Fibroblast of lung (primary cell): ENCODE data around the gene USP5. TPM values are rescaled to one million over a fixed set of nuclear protein-coding genes. Genes with fewer than 3 reads are reported as not detected.

Experiments
- DNase-seq, 2 donors: peaks; one replicate each; pipeline versions ENCODE4 v3.0.0 to v3.0.0-alpha.2; 2010; ENCODE audit warnings: low read depth in 2 of 2
- H2AFZ ChIP-seq: 2 replicates; pipeline ENCODE4 v1.5.1; 2012; ENCODE audit warnings: low read length, control low read depth, inconsistent platforms
- H3K27ac ChIP-seq: 2 replicates; pipeline ENCODE4 v1.5.1; 2011; ENCODE audit warnings: low read length, control low read depth; ENCODE audit not compliant: insufficient read depth
- H3K27me3 ChIP-seq: 2 replicates; pipeline ENCODE4 v1.5.1; 2011; ENCODE audit warnings: mild to moderate bottlenecking, low read length; ENCODE audit not compliant: control insufficient read depth, insufficient read depth
- H3K36me3 ChIP-seq: 2 replicates; pipeline ENCODE4 v1.5.1; 2011; ENCODE audit warnings: low read length; ENCODE audit not compliant: control insufficient read depth, insufficient read depth
- H3K4me1 ChIP-seq: 2 replicates; pipeline ENCODE4 v1.5.1; 2011; ENCODE audit warnings: low read length; ENCODE audit not compliant: control insufficient read depth, insufficient read depth; ENCODE audit errors: extremely low read depth
- H3K4me2 ChIP-seq: 2 replicates; pipeline ENCODE4 v1.5.1; 2011; ENCODE audit warnings: low read length, control low read depth; ENCODE audit not compliant: insufficient read depth; ENCODE audit errors: extremely low read depth
- H3K4me3 ChIP-seq, 4 experiments: fragments of 200-600 bp in 1 of 4; sonication (generic) in 1 of 4; replicated peaks in 1 of 4; 2 replicates each; pipeline ENCODE4 v1.5.1; 2011 to 2016; ENCODE audit warnings: low read length in 4 of 4, low read depth in 3 of 4, mild to moderate bottlenecking in 3 of 4, control low read depth in 2 of 4, inconsistent platforms in 1 of 4, mixed read lengths in 1 of 4; ENCODE audit not compliant: insufficient read depth in 1 of 4; ENCODE audit errors: control extremely low read depth in 1 of 4
- H3K79me2 ChIP-seq: 2 replicates; pipeline ENCODE4 v1.5.1; 2012; ENCODE audit warnings: mild to moderate bottlenecking, low read length, inconsistent platforms; ENCODE audit not compliant: control insufficient read depth, insufficient read depth
- H3K9ac ChIP-seq: 2 replicates; pipeline ENCODE4 v1.5.1; 2011; ENCODE audit warnings: mild to moderate bottlenecking, low read length, control low read depth; ENCODE audit not compliant: insufficient read depth
- H3K9me3 ChIP-seq: 2 replicates; pipeline ENCODE4 v1.5.1; 2012; ENCODE audit warnings: low read depth, low read length; ENCODE audit not compliant: control insufficient read depth, insufficient read depth
- H4K20me1 ChIP-seq: 2 replicates; pipeline ENCODE4 v1.5.1; 2011; ENCODE audit warnings: low read length; ENCODE audit not compliant: control insufficient read depth, insufficient read depth; ENCODE audit errors: extremely low read depth
- CTCF ChIP-seq, 2 donors: IDR thresholded peaks in 1 of 2; conservative IDR thresholded peaks in 1 of 2; 1 replicate in 1 of 2; 2 replicates in 1 of 2; pipeline ENCODE4 v1.5.1; 2011 to 2012; ENCODE audit warnings: low read length in 2 of 2, control low read depth in 1 of 2, inconsistent platforms in 1 of 2, low read depth in 1 of 2, mild to moderate bottlenecking in 1 of 2
- EZH2 ChIP-seq: IDR thresholded peaks from 2 replicates; pipeline ENCODE4 v1.5.1; 2012; ENCODE audit warnings: low read length, control low read depth, mild to moderate bottlenecking; ENCODE audit errors: missing control alignments
- polyA plus RNA-seq, 2 donors: library from polyadenylated mRNA; depleted of rRNA in 1 of 2; stranded (reverse) in 1 of 2; unstranded in 1 of 2; fragments of >200 nt; gene quantifications; 2 replicates each; pipeline ENCODE4 v1.2.1, GENCODE V29; 2011 to 2012; ENCODE audit warnings: missing spikeins in 1 of 2
- total RNA-seq: library from RNA; depleted of rRNA; stranded (reverse); fragments of >200 nt; gene quantifications from 2 replicates; pipeline ENCODE4 v1.2.1, GENCODE V29; 2014

The USP5 gene
- total and polyA plus RNA-seq, 2 donors (not counting 1 experiment from before 2014, with no cell fraction given) = 42.2 to 69.9 TPM

GRCh38 chr12:6818645-6819044, 33.3 kb upstream of the USP5 start:
- Histone ChIP-seq H3K4me1 (peaks cover 10% of the 10 kb centered on the region), H3K4me2 (no peak overlapping the region), H3K27me3 (peaks cover 2% of the 10 kb centered on the region), H4K20me1 (no peaks in the 10 kb centered on the region), H3K9me3 (no peaks in the 10 kb centered on the region), H3K4me3 (no peak overlapping the region), H3K79me2 (no peaks in the 10 kb centered on the region), H3K27ac (no peak overlapping the region), H2AFZ (no peak overlapping the region), H3K36me3 (peaks cover 4% of the 10 kb centered on the region), H3K9ac (no peak overlapping the region)
- DNase-seq = no peak
- TF ChIP-seq EZH2 (no peak), CTCF (conservative IDR thresholded peaks at IDR 0.05 in 1 of 2, IDR thresholded peaks at IDR 0.05 in 1 of 2; ENCODE audit: low read depth in 1 of 2, low read length in 2 of 2) (no peak)

GRCh38 chr12:6819106-6820030, 32.6 kb upstream of the USP5 start:
- H3K4me2 ChIP-seq = no peak overlapping the region
- TF ChIP-seq EZH2 (no peak), CTCF (conservative IDR thresholded peaks at IDR 0.05 in 1 of 2, IDR thresholded peaks at IDR 0.05 in 1 of 2; ENCODE audit: low read depth in 1 of 2, low read length in 2 of 2) (no peak)
- H3K4me1 ChIP-seq = peaks cover 10% of the 10 kb centered on the region
- H3K9me3 ChIP-seq = no peaks in the 10 kb centered on the region
- H3K79me2 ChIP-seq = no peaks in the 10 kb centered on the region
- H3K36me3 ChIP-seq = peaks cover 7% of the 10 kb centered on the region
- no peak overlapping the region for H3K4me3 ChIP-seq
- no peaks in the 10 kb centered on the region for H4K20me1 ChIP-seq
- peaks cover 2% of the 10 kb centered on the region for H3K27me3 ChIP-seq
- no peak overlapping the region for H2AFZ ChIP-seq
- no peak overlapping the region for H3K9ac ChIP-seq
- no peak for DNase-seq
- H3K27ac ChIP-seq = no peak overlapping the region

DNA sequence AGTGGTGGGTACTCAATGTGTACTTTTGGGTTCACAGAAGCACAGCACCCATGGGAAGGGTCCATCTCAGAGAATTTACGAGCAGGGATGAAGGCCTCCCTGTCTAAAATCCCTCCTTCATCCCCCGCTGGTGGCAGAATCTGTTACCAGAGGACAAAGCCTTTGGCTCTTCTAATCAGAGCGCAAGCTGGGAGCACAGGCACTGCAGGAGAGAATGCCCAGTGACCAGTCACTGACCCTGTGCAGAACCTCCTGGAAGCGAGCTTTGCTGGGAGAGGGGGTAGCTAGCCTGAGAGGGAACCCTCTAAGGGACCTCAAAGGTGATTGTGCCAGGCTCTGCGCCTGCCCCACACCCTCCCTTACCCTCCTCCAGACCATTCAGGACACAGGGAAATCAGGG, 31.8 kb upstream of the USP5 start:
- H3K27me3 ChIP-seq = peaks cover 2% of the 10 kb centered on the region
- peaks cover 7% of the 10 kb centered on the region for H3K36me3 ChIP-seq
- no peak for DNase-seq
- no peak overlapping the region for H3K9ac ChIP-seq
- no peaks in the 10 kb centered on the region for H3K79me2 ChIP-seq
- no peaks in the 10 kb centered on the region for H4K20me1 ChIP-seq
- TF ChIP-seq EZH2 = no peak
- no peak for TF ChIP-seq CTCF (conservative IDR thresholded peaks at IDR 0.05 in 1 of 2, IDR thresholded peaks at IDR 0.05 in 1 of 2; ENCODE audit: low read depth in 1 of 2, low read length in 2 of 2)
- H3K9me3 ChIP-seq = no peaks in the 10 kb centered on the region
- H2AFZ ChIP-seq = no peak overlapping the region
- peaks cover 16% of the 10 kb centered on the region for H3K4me1 ChIP-seq
- H3K27ac ChIP-seq = no peak overlapping the region
- H3K4me2 ChIP-seq = no peak overlapping the region
- H3K4me3 ChIP-seq = no peak overlapping the region
